Left lobe of liver (tissue), 2 donors: ENCODE data around the gene ACADS. TPM values are rescaled to one million over a fixed set of nuclear protein-coding genes. Genes with fewer than 3 reads are reported as not detected.

ENCODE experiments used
- ATAC-seq: fragments of 200-7000 bp; cut with Tn5 transposase; one replicate; pipeline ENCODE4 v1.9.1; 2020; ENCODE audit warnings: mild to moderate bottlenecking, moderate library complexity
- DNase-seq: peaks from one replicate; pipeline ENCODE4 v3.0.0-alpha.2; 2020; ENCODE audit warnings: low spot score
- total RNA-seq: library from RNA; stranded (reverse); gene quantifications from one replicate; pipeline ENCODE4 v1.2.1, GENCODE V29; 2021
- donor health status: DM: no; HTN: no; CAD: no; lungs with moderate emphysema.
- donor health status: DM: no; HTN: yes; CAD: no.

Gene ACADS
- 198 TPM for total RNA-seq

GRCh38 chr12:120725659-120726509 is at the start of gene ACADS:
ACADS (plus strand) TSS chr12:120725826; CDS start chr12:120725886, 60 bp downstream.
- DNase-seq (peak; percentile 93), ATAC-seq (peak; percentile 93)

- DNase-seq (no peak), ATAC-seq (no peak)
Observed at GRCh38 chr12:120677765-120678473, 47.7 kb upstream of the ACADS start.

GRCh38 chr12:120678572-120678971 is 47.1 kb upstream of the ACADS start:
- ATAC-seq (no peak), DNase-seq (no peak)

GRCh38 chr12:120680165-120680738 is 45.4 kb upstream of the ACADS start:
- no peak for DNase-seq
- no peak for ATAC-seq

GRCh38 chr12:120684523-120684932 is 41.1 kb upstream of the ACADS start:
- ATAC-seq: no peak
- no peak for DNase-seq

- no peak for DNase-seq
Observed at GRCh38 chr12:120685522-120685921, 40.1 kb upstream of the ACADS start.

GRCh38 chr12:120686151-120686689 is 39.4 kb upstream of the ACADS start:
- ATAC-seq: peak; percentile 81

More at GRCh38 chr12:120685522-120685921, 40.1 kb upstream of the ACADS start:
- ATAC-seq: no peak

GRCh38 chr12:120686690-120687577 is 38.7 kb upstream of the ACADS start, which contains the start of gene MLEC:
MLEC (plus strand) TSS chr12:120687149; CDS start chr12:120687297, 148 bp downstream.
- peak; percentile 84 for ATAC-seq
- peak; percentile 99 for DNase-seq

More at GRCh38 chr12:120686151-120686689, 39.4 kb upstream of the ACADS start:
- DNase-seq: peak; percentile 99

GRCh38 chr12:120687578-120688289 is 37.9 kb upstream of the ACADS start:
- DNase-seq (no peak), ATAC-seq (no peak)

- peak; percentile 4 for ATAC-seq
- DNase-seq: no peak
Observed at GRCh38 chr12:120688527-120689071, 37.0 kb upstream of the ACADS start.

GRCh38 chr12:120689397-120690082 is 36.1 kb upstream of the ACADS start:
- no peak for DNase-seq
- ATAC-seq: no peak

GRCh38 chr12:120690083-120690450 is 35.6 kb upstream of the ACADS start:
- DNase-seq: no peak
- no peak for ATAC-seq

- ATAC-seq (no peak), DNase-seq (no peak)
Observed at GRCh38 chr12:120690978-120691377, 34.6 kb upstream of the ACADS start.

- no peak for DNase-seq
- ATAC-seq: peak; percentile 51
Observed at GRCh38 chr12:120692524-120693033, 33.0 kb upstream of the ACADS start.

- DNase-seq: no peak
- no peak for ATAC-seq
Observed at GRCh38 chr12:120693848-120694247, 31.8 kb upstream of the ACADS start.

- DNase-seq (no peak), ATAC-seq (no peak)
Observed at GRCh38 chr12:120696626-120697025, 29.0 kb upstream of the ACADS start.

- DNase-seq (no peak), ATAC-seq (no peak)
Observed at GRCh38 chr12:120697344-120697743, 28.3 kb upstream of the ACADS start.

- DNase-seq (no peak), ATAC-seq (peak; percentile 29)
Observed at GRCh38 chr12:120698665-120699064, 27.0 kb upstream of the ACADS start.
